GM12801 (cell line): ENCODE results near the gene TADA1.

Experiments used
- TF ChIP-seq, protein P1 (sequence below): IDR thresholded peaks from one replicate; pipeline ENCODE4 v1.5.1; 2011; ENCODE audit warnings: control low read depth; ENCODE audit not compliant: insufficient read length; ENCODE audit errors: extremely low read depth

Gene TADA1

DNA sequence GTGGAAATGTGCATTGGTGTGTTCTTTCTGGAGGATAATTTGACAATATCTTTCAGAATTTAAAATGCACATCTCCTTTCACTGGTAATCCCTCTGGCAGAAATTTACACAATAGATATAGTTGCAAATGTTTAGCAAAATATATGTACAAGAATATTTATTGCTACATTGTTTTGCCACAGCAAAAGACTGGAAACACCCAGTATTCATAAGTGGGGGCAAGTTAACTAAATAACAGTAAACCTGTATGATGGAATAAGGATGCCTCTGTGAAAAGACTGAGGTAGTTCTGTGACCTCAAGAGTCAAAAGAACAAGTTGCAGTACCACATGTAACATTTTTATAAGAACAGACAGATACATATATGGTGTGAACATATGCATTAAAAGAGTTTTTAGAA lies 13.7 kb upstream of the TADA1 start:
- TF ChIP-seq, protein P1, sequence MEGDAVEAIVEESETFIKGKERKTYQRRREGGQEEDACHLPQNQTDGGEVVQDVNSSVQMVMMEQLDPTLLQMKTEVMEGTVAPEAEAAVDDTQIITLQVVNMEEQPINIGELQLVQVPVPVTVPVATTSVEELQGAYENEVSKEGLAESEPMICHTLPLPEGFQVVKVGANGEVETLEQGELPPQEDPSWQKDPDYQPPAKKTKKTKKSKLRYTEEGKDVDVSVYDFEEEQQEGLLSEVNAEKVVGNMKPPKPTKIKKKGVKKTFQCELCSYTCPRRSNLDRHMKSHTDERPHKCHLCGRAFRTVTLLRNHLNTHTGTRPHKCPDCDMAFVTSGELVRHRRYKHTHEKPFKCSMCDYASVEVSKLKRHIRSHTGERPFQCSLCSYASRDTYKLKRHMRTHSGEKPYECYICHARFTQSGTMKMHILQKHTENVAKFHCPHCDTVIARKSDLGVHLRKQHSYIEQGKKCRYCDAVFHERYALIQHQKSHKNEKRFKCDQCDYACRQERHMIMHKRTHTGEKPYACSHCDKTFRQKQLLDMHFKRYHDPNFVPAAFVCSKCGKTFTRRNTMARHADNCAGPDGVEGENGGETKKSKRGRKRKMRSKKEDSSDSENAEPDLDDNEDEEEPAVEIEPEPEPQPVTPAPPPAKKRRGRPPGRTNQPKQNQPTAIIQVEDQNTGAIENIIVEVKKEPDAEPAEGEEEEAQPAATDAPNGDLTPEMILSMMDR = no peak

DNA sequence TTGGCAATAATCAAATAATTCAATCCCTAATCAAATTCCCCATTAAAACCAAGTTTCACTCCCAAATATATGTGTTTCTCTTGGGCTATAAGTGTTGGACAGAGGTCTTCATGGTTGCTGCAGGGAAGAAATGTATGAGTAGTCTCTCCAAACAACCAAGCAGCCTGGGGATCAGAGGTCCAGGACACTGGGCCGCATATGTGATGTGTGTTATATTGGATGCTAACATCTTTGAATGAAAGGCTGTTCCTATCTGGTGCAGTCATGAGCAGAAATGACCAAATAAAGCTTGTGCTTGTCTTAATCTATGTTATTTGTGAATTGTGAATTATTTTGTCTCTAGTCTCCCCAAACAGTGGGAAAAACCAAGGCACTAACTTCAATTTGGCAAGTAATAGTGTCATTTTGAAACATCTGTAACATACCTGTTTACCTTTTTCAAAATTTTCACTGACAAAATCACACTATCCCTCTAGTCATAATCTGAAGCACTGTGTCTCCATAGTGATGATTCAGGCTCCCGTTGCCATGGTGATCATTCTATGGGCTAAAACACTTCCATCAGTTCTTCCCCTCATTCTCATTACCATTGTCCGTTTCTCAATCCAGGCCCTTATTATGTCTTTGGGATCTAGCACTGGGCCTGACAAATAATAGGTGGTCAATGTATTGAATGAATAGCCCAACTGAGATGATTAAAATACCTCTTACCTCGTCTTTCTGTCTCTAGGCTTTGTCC lies 12.5 kb upstream of the TADA1 start:
- TF ChIP-seq, protein P1 = no peak

GRCh38 chr1:166884971-166885370 lies 8.9 kb upstream of the TADA1 start:
- TF ChIP-seq, protein P1 = no peak

GRCh38 chr1:166884040-166884642 lies 8.1 kb upstream of the TADA1 start:
- TF ChIP-seq, protein P1 = no peak

GRCh38 chr1:166882893-166883292 lies 6.8 kb upstream of the TADA1 start:
- TF ChIP-seq, protein P1 = no peak

DNA sequence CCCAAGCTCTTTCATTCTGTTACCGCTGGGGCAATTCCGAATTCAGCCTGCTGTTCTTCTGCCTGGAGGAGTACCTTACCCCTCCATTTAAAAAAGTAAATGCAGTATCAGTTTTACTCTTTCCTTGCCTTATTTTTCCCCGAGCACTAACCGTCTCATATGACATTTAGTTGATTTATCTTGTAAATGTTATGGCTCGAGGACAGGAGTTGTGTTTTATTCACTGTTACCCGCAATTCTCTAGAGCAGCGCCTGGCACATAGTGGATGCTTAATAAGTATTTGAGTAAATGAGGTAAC lies 425 bp upstream of the TADA1 start:
- TF ChIP-seq, protein P1 = no peak

DNA sequence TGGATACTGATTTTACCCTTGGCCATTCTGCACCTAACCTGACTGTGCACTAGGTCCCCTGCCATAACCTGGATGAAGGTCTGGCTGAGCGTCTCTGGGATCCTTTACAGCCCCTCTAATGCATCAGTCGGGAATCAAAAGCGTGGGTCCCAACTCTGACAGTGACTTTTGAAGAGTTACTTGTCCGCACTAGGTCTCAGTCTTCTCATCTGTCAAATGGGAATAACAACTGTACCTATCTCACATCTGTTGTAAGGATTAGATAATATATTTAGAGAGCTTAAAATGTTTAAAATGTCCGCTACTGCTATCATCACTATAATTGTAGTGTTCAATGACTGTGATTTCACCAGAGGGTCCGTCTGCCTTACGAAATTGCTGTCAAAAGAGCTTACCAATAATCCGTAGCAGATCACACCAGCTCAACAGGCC lies 746 bp downstream of the TADA1 start:
- TF ChIP-seq, protein P1 = no peak
